HG03442 (cell line): Measurements from ENCODE around the gene TCHHL1.
A peak's percentile ranks its signal among the peaks of the same experiment; 100 is the strongest.
"Not testable (repeated sequence)": the region's sequence is repeated elsewhere in the genome, so short reads cannot be mapped to it uniquely, and the experiment has no call there.

Experiments
- ATAC-seq: cut with Tn5 transposase; IDR thresholded peaks from one replicate; pipeline ENCODE4 v1.9.1; 2021; ENCODE audit warnings: mild to moderate bottlenecking, moderate library complexity; ENCODE audit not compliant: unreplicated experiment

TCHHL1 gene

DNA sequence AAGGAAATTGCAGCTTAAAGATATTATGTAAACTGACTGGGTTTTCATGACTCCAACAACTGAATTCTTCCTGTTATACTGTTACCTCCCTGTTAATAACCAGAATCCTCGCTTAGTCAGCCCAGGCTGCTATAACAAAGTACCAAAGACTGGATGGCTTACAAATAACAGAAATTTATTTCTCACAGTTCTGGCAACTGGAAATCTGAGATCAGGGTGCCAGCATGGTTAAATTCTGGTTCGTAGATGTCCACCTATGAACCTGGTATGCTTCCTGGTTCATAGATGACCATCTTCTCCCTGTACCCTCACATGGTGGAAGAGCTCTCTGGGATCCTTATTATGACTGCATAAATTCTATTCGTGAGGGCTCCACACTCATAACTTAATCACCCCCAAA is 8.1 kb upstream of the TCHHL1 start:
- no peak for ATAC-seq

DNA sequence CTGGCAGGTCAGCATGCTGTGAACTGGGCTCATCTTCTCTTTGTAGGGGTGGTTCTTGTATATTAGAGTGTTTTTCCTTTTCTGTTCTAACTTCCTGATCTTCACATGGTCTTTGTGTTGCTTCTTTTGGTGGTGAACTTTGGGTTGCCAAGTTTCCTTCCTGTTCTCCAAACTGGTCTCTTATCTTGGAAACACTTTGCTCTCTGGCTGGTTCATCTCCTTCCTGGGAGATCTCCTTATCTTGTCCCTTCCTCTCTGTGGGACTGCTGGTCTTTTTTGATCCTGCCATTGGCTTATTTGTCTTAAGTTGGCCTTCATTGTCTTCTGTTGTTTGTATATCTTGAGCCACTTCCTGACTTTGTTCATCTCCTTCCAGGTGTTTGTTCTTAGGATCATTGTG is 2.1 kb downstream of the TCHHL1 start:
- no peak for ATAC-seq

GRCh38 chr1:152084853-152085252 is 4.0 kb downstream of the TCHHL1 start:
- no peak for ATAC-seq

DNA sequence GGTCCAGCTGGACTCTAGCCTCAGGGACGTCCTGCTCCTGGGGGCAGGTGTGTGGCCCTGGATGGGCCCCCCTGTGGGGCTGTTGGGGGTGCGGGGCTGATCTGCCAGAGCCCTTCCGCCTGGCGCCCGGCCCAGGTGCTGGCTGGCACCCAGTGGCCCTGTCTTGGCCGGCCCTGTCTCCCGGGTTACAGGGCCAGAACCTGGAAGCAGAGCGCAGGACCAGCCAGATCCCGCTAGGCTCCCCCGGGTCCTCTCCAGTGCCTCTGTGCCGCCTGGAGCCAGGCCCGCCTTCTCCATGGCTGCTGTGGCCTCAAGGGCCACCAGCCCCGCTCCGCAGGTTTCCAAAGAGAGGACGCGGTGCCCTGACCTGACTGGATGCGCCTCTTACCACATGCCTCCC is 7.8 kb downstream of the TCHHL1 start:
- not testable (repeated sequence) for ATAC-seq

GRCh38 chr1:152080494-152080893 is 8.4 kb downstream of the TCHHL1 start:
- ATAC-seq = not testable (repeated sequence)

DNA sequence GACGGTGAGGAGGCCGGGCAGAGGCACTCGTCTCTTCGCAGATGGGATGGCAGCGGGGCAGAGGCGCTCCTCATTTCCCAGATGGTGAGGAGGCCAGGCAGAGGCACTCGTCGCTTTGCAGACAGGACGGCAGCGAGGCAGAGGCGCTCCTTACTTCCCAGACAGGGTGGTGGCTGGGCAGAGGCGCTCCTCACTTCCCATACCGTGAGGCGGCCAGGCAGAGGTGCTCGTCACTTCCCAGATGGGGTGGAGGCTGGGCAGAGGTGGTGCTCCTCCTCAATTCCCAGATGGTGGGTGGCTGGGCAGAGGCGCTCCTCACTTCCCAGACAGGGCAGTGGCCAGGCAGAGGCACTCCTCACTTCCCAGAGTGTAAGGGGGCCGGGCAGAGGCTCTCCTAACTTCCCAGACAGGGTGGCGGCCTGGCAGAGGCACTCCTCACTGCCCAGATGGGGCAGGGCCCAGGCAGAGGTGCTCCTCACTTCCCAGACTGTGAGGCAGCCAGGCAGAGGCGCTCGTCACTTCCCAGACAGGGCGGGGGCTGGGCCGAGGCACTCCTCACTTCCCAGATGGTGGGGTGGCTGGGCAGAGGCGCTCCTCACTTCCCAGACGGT is 9.9 kb downstream of the TCHHL1 start:
- ATAC-seq = no peak

GRCh38 chr1:152072311-152072710 is 16.6 kb downstream of the TCHHL1 start:
- ATAC-seq = no peak

GRCh38 chr1:152071123-152071522 is 17.7 kb downstream of the TCHHL1 start:
- no peak for ATAC-seq

- ATAC-seq = no peak
Measured at GRCh38 chr1:152067929-152068328, 20.9 kb downstream of the TCHHL1 start.

- ATAC-seq = no peak
Measured at GRCh38 chr1:152067150-152067549, 21.7 kb downstream of the TCHHL1 start.

DNA sequence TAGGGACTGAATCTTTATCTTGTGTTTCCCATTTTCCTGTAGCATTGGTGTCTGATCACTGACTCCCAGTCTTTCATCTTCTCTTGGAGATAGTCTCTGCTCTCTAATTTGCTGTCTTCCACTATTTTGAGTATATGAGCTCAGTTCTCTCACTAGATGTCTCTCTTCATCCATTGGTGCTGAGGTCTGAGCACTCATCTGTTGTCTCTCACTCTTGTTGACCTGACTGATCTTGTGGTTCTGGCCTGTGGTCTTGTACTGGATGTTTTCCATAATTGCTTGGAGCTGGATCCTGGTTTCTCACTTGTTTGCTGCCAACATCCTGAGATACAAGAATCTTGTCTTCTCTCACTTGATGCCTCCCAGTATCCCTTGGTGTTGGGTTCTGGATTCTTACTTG is 26.9 kb downstream of the TCHHL1 start:
- no peak for ATAC-seq

DNA sequence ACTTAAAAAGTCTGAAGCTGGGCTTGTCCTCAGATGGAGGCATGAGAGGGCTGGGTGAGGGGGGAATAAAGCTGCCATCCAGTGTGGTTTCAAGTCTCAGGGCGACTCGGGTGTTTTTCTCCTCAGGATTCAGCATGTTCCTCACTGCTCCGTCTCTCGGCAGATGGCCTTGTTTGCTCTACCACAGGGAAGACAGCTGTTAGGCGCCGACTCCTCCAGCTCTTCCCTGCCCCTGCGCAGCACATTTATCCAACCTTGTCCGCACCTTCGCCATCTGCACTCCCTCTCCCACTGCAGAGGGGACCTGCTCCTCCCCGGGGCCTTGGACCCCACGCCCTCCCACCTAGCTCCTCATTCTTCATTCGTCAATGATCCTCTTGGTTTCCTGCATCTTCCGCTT is 35.5 kb downstream of the TCHHL1 start:
- no peak for ATAC-seq

DNA sequence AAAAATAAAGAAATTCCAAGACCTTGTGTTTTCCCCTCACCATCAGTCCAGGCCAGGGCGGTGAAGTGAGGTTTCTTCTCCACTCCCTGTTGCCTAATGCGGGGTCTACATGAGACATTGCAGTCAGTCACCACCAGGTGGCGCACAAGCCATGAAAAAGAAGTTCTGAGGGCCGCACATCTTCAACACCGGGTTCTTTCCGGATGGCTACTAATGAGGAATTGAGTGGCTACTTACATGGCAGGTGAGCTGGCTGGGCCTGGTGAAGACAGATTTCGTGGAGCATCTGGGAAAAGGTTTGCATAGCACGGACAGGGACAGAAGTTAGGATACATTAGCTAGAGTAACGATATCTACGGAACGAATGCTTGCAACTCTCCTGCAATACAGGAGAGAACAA is 36.3 kb downstream of the TCHHL1 start:
- no peak for ATAC-seq

GRCh38 chr1:152050886-152051675 is 37.8 kb downstream of the TCHHL1 start:
- no peak for ATAC-seq

GRCh38 chr1:152049291-152050083 is 39.4 kb downstream of the TCHHL1 start:
- no peak for ATAC-seq

- ATAC-seq = peak; percentile 12
Measured at GRCh38 chr1:152048416-152049009, 40.4 kb downstream of the TCHHL1 start.

DNA sequence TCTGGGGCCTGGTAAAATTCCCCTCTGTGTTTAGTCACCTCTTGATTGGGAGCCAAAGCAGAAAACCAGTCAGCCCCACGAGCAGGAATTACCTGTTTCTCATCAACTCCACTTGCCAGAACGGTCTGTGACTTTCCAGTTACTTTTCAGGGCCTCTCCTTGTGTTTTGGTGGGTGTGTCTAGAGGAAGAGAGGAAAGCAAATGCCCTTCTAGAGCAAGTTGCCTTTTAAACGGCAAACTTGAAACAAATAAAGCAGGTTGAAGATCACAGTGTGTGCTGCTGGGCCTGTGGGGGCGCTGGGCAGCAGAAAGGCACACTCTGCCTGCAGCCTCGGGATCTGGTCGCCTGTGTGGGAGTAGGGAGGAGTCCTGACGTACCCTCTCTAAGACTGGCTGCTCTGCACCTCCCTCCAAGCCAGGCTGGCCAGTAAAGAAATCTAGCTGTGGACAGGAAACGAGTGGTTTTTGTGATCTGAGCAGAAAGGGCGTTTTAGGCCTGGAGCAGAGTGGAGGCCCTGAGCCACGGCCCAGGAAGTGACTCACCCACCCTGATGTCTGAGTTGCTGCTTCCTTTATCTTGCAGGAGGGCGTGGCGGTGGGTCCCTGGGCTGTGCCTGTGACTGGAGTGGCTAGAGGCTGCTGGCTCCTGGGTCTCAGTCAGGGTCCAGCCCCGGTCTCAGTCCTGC is 41.0 kb downstream of the TCHHL1 start:
- peak; percentile 92 for ATAC-seq

- no peak for ATAC-seq
Measured at GRCh38 chr1:152047413-152047729, 41.5 kb downstream of the TCHHL1 start.

- ATAC-seq = no peak
Measured at GRCh38 chr1:152044386-152044785, 44.5 kb downstream of the TCHHL1 start.

GRCh38 chr1:152043870-152044269 is 45.0 kb downstream of the TCHHL1 start:
- ATAC-seq = no peak

GRCh38 chr1:152042030-152042429 is 46.8 kb downstream of the TCHHL1 start:
- ATAC-seq = no peak
